ENCODE results near the gene ABCC1. TPM values are rescaled to one million over a fixed set of nuclear protein-coding genes. Genes with fewer than 3 reads are reported as not detected.

ABCC1 gene
- total RNA-seq, 2 donors from 2014 or later, result 33.4 to 87.7 TPM

- no peak overlapping the region for H3K4me3 ChIP-seq
- H3K27ac ChIP-seq, result peak overlapping the region; percentile 42 to 46
- no peaks in the 10 kb centered on the region for H3K36me3 ChIP-seq
- 33% methylated on average over 13 of the region's 14 CpGs for WGBS
- no peaks in the 10 kb centered on the region for H3K27me3 ChIP-seq (replicated peaks; ENCODE audit: insufficient read depth)
- H3K4me1 ChIP-seq (replicated peaks), result peaks cover 4% of the 10 kb centered on the region
- intact Hi-C loops (cut with DNase I), result no loop called here
- H3K9me3 ChIP-seq, result no peaks in the 10 kb centered on the region
- TF ChIP-seq POLR2AphosphoS5 (IDR thresholded peaks at IDR 0.05), result peak; percentile 75
- TF ChIP-seq POLR2A (IDR thresholded peaks at IDR 0.05), result no peak
- peak; percentile 66 for DNase-seq (ENCODE audit: low spot score)
Measured at GRCh38 chr16:16014329-16015224, 65.2 kb downstream of the ABCC1 start.

GRCh38 chr16:16015849-16016248, 66.4 kb downstream of the ABCC1 start:
- DNase-seq (ENCODE audit: low spot score), result no peak
- TF ChIP-seq POLR2AphosphoS5 (IDR thresholded peaks at IDR 0.05), result no peak
- TF ChIP-seq CTCF (IDR thresholded peaks at IDR 0.05), result no peak
- 91% methylated on average over 8 of the region's 8 CpGs for WGBS
- Histone ChIP-seq H3K27me3 (replicated peaks; ENCODE audit: insufficient read depth) (no peaks in the 10 kb centered on the region), H3K27ac (no peak overlapping the region), H3K36me3 (no peaks in the 10 kb centered on the region), H3K9me3 (no peaks in the 10 kb centered on the region), H3K4me1 (replicated peaks) (peaks cover 4% of the 10 kb centered on the region), H3K4me3 (no peak overlapping the region)
- intact Hi-C loops (cut with DNase I), result no loop called here

- H3K9me3 ChIP-seq, result no peaks in the 10 kb centered on the region
- no peak for DNase-seq (ENCODE audit: low spot score)
- no peaks in the 10 kb centered on the region for H3K27me3 ChIP-seq (replicated peaks; ENCODE audit: insufficient read depth)
- H3K36me3 ChIP-seq, result no peaks in the 10 kb centered on the region
- intact Hi-C loops (cut with DNase I), result no loop called here
- WGBS, result 98% methylated on average over 11 of the region's 11 CpGs
- no peak overlapping the region for H3K27ac ChIP-seq
- peaks cover 4% of the 10 kb centered on the region for H3K4me1 ChIP-seq (replicated peaks)
- no peak overlapping the region for H3K4me3 ChIP-seq
- TF ChIP-seq CTCF (IDR thresholded peaks at IDR 0.05) (no peak), POLR2AphosphoS5 (IDR thresholded peaks at IDR 0.05) (no peak), POLR2A (IDR thresholded peaks at IDR 0.05) (no peak)
Measured at GRCh38 chr16:16016388-16016964, 67.1 kb downstream of the ABCC1 start.

GRCh38 chr16:16017812-16018211, 68.4 kb downstream of the ABCC1 start:
- no peak overlapping the region for H3K4me3 ChIP-seq
- no peaks in the 10 kb centered on the region for H3K9me3 ChIP-seq
- peaks cover 6% of the 10 kb centered on the region for H3K4me1 ChIP-seq (replicated peaks)
- DNase-seq (ENCODE audit: low spot score), result no peak
- 93% methylated on average over 3 of the region's 3 CpGs for WGBS
- intact Hi-C loops (cut with DNase I), result no loop called here
- no peak for TF ChIP-seq CTCF (IDR thresholded peaks at IDR 0.05)
- TF ChIP-seq POLR2A (IDR thresholded peaks at IDR 0.05), result no peak
- TF ChIP-seq POLR2AphosphoS5 (IDR thresholded peaks at IDR 0.05), result no peak
- H3K36me3 ChIP-seq, result no peaks in the 10 kb centered on the region
- H3K27ac ChIP-seq, result no peak overlapping the region
- no peaks in the 10 kb centered on the region for H3K27me3 ChIP-seq (replicated peaks; ENCODE audit: insufficient read depth)

GRCh38 chr16:16018705-16019104, 69.3 kb downstream of the ABCC1 start:
- H3K4me3 ChIP-seq, result no peak overlapping the region
- TF ChIP-seq POLR2A (IDR thresholded peaks at IDR 0.05), result no peak
- no peak for TF ChIP-seq CTCF (IDR thresholded peaks at IDR 0.05)
- TF ChIP-seq POLR2AphosphoS5 (IDR thresholded peaks at IDR 0.05), result no peak
- intact Hi-C loops (cut with DNase I), result no loop called here
- no peak for DNase-seq (ENCODE audit: low spot score)
- no peaks in the 10 kb centered on the region for H3K9me3 ChIP-seq
- no peak overlapping the region for H3K27ac ChIP-seq
- H3K27me3 ChIP-seq (replicated peaks; ENCODE audit: insufficient read depth), result no peaks in the 10 kb centered on the region
- no peaks in the 10 kb centered on the region for H3K36me3 ChIP-seq
- H3K4me1 ChIP-seq (replicated peaks), result peaks cover 6% of the 10 kb centered on the region
- WGBS, result 90% methylated on average over 4 of the region's 4 CpGs
